ENCODE results near the gene PTCH1. TPM values are rescaled to one million over a fixed set of nuclear protein-coding genes. Genes with fewer than 3 reads are reported as not detected.

The PTCH1 gene
- total RNA-seq (2012; rRNA removed), result 3.5 and 3.9 TPM in 2 replicates

DNA sequence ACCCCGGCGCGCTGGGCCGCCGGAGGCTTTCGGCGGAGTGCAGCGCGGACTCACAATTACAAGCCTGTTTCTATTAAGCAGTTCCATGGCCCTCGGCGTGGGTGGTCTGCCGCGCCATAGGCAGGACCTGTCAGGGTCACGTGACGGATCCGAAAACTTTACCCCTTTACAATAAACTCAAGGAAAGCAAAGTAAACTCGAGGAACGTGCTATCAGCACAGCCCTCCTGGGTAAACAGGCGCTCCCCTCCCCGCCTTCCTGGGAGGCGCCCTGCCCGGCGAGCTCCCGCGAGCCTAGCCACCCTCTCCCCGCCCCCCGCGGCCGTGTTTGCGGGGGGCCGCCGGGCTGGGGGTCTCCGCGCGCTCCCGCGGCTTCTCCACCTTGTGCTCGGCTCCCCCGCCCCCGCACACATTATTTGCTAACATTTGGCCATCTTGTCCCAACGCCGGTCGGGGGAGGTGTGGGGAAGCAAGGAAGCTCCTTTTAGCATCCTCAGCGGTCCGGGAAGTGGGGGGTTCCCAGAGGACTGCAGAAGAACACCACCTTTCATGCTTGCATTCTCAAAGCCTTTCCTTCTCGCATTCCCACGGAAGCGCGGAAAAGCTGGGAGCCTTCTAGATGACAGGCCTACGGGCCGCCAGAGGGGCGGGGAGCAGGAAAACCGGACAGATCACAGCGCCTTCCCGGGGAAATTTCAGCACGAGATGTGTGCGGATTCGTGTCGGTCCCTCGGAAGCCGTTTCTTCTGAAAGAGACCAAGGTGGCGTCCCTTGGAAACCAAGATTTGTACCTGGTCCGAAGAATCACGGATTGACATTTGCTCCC lies at the start of gene PTCH1:
Gene PTCH1 (minus strand): TSS at position 238 of the 825 bp plus-strand sequence.
- H3K27me3 ChIP-seq (ENCODE audit: control insufficient read depth, insufficient read depth, low read length), result peaks cover 42% of the 10 kb centered on the region
- peak within 1 kb of the TSS; percentile 48 for H3K9ac ChIP-seq (ENCODE audit: low read depth, low read length)

DNA sequence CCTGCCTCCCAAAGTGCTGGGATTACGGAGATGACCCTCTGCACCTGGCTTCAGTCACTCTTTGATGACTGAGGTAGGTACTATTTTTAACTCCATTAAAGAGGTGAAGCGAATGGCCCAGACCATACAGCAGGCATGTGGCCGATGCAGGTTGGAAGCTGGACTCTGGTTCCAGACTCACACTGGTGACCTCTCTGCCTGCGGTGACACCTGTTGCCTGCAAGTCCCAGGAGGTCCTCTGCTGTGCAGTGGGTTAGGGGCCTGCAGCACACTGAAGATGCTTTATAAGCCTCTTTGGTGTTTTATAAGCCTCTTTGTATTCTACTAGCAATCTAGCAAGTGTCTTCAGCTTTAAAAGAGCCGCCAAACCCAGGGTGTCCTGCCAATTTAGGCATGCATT lies 49.2 kb upstream of the PTCH1 start:
- Histone ChIP-seq H3K4me2 (ENCODE audit: low read length) (no peak overlapping the region), H3K36me3 (ENCODE audit: insufficient read depth, low read length) (no peaks in the 10 kb centered on the region), H3K27me3 (ENCODE audit: control insufficient read depth, insufficient read depth, low read length) (peaks cover 28% of the 10 kb centered on the region), H3K4me3 (ENCODE audit: low read length) (no peak overlapping the region), H3K9me3 (replicated peaks; ENCODE audit: low read length) (no peaks in the 10 kb centered on the region), H3K4me1 (ENCODE audit: control insufficient read depth, insufficient read depth, low read length) (peaks cover 10% of the 10 kb centered on the region), H3K9ac (ENCODE audit: low read depth, low read length) (no peak overlapping the region)

More for the DNA sequence above, at the start of gene PTCH1:
- peak within 1 kb of the TSS; percentile 99 for H3K4me2 ChIP-seq (ENCODE audit: low read length)
- H3K4me1 ChIP-seq (ENCODE audit: control insufficient read depth, insufficient read depth, low read length), result peaks cover 13% of the 10 kb centered on the region
- H3K4me3 ChIP-seq (ENCODE audit: low read length), result peak within 1 kb of the TSS; percentile 83
- no peaks in the 10 kb centered on the region for H3K36me3 ChIP-seq (ENCODE audit: insufficient read depth, low read length)
- H3K9me3 ChIP-seq (replicated peaks; ENCODE audit: low read length), result peaks cover 3% of the 10 kb centered on the region

DNA sequence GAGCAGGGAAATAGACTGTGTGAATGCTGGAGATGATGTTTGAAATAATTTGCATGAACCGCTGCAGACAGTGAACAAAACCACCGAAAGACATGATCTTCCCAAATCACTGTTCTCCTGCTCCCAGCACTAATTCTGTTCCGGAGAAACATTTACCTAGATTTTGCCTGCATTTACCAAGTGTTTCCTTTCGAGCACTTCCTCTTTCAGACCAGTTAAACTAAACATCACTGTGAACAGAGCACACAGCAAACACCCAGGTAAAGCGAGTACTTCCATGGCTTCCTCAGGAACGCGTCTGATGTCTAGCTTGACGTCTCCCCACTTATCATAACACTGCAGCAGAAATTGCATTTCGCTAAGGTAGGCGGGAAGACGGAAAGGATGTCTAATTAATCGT lies 45.1 kb upstream of the PTCH1 start:
- H3K4me3 ChIP-seq (ENCODE audit: low read length), result no peak overlapping the region
- no peak overlapping the region for H3K4me2 ChIP-seq (ENCODE audit: low read length)
- no peak overlapping the region for H3K9ac ChIP-seq (ENCODE audit: low read depth, low read length)
- H3K9me3 ChIP-seq (replicated peaks; ENCODE audit: low read length), result no peaks in the 10 kb centered on the region
- no peaks in the 10 kb centered on the region for H3K36me3 ChIP-seq (ENCODE audit: insufficient read depth, low read length)
- no peaks in the 10 kb centered on the region for H3K4me1 ChIP-seq (ENCODE audit: control insufficient read depth, insufficient read depth, low read length)
- peaks cover 44% of the 10 kb centered on the region for H3K27me3 ChIP-seq (ENCODE audit: control insufficient read depth, insufficient read depth, low read length)

DNA sequence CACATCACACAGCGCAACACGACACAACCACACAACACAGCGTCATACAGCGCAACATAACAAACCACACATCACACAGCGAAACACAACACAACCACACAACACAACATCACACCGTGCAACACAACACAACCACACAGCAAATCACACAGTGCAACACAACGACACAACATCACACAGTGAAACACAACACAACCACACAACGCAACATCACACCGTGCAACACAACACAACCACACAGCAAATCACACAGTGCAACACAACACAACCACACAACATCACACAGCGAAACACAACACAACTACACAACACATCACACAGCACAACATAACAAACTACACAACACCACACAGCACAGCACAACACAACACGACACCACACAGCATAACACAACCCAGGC lies 40.4 kb upstream of the PTCH1 start:
- Histone ChIP-seq H3K4me1 (ENCODE audit: control insufficient read depth, insufficient read depth, low read length) (no peaks in the 10 kb centered on the region), H3K9ac (ENCODE audit: low read depth, low read length) (no peak overlapping the region), H3K4me2 (ENCODE audit: low read length) (no peak overlapping the region), H3K9me3 (replicated peaks; ENCODE audit: low read length) (no peaks in the 10 kb centered on the region), H3K36me3 (ENCODE audit: insufficient read depth, low read length) (no peaks in the 10 kb centered on the region), H3K27me3 (ENCODE audit: control insufficient read depth, insufficient read depth, low read length) (peaks cover 58% of the 10 kb centered on the region), H3K4me3 (ENCODE audit: low read length) (no peak overlapping the region)

DNA sequence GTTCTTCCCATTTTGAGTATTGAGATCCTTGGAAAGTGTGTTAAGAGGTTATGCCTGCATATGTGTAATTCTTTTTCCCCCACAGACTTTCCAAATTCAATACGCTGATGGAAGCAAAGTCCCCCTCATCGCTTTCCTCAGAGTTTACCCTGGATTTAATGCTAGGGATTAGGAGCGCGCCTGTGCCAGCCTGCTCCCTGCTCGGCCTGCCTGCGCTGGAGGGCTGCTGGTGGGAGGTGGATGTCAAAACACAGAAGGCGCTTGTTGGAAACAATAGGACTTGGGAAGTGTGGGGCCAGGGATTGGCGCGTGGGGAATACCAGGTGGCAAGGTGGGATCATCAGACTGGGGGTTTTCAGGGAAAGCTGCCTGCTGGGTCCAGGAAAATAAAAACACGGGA lies 39.8 kb upstream of the PTCH1 start:
- Histone ChIP-seq H3K36me3 (ENCODE audit: insufficient read depth, low read length) (no peaks in the 10 kb centered on the region), H3K27me3 (ENCODE audit: control insufficient read depth, insufficient read depth, low read length) (peaks cover 52% of the 10 kb centered on the region), H3K9ac (ENCODE audit: low read depth, low read length) (no peak overlapping the region), H3K4me2 (ENCODE audit: low read length) (no peak overlapping the region), H3K4me1 (ENCODE audit: control insufficient read depth, insufficient read depth, low read length) (no peaks in the 10 kb centered on the region), H3K9me3 (replicated peaks; ENCODE audit: low read length) (no peaks in the 10 kb centered on the region), H3K4me3 (ENCODE audit: low read length) (no peak overlapping the region)

DNA sequence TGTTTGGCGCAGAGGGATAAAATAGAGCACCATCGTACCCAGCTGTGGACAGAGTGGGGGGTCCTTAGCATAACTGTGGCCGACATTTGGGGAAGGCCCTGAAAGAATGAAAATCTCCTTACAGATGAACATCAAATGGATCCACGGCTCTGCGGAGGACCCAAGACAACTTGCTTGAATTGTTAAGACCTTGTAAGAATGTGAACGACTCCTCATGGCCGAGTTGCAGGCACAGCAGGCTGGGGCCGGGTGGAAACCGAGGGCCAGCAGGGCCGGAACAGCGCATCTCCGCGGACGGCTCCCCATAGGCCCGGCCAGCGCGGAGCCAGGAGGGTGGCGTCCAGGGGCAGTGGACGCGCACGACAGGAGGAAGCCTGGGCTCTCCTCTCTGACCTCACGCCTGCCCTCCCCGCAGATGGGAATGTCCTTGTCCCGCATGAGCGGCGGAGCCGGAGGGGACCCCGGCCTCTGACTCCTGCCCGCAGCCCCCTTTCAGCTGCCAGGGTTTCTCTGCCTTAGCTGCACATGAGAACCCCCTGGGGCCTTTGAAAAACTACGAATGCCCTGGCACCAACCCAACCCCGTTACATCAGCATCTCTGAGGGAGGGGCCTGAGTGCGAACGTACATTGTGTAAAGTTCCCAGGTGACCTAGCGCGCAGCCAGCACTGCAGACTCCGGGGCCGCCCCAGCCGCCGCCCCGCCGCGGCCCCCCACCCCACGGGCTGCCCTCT lies 36.2 kb upstream of the PTCH1 start:
- Histone ChIP-seq H3K27me3 (ENCODE audit: control insufficient read depth, insufficient read depth, low read length) (peaks cover 44% of the 10 kb centered on the region), H3K9ac (ENCODE audit: low read depth, low read length) (no peak overlapping the region), H3K4me3 (ENCODE audit: low read length) (no peak overlapping the region), H3K4me2 (ENCODE audit: low read length) (no peak overlapping the region), H3K9me3 (replicated peaks; ENCODE audit: low read length) (no peaks in the 10 kb centered on the region), H3K36me3 (ENCODE audit: insufficient read depth, low read length) (no peaks in the 10 kb centered on the region), H3K4me1 (ENCODE audit: control insufficient read depth, insufficient read depth, low read length) (no peaks in the 10 kb centered on the region)

DNA sequence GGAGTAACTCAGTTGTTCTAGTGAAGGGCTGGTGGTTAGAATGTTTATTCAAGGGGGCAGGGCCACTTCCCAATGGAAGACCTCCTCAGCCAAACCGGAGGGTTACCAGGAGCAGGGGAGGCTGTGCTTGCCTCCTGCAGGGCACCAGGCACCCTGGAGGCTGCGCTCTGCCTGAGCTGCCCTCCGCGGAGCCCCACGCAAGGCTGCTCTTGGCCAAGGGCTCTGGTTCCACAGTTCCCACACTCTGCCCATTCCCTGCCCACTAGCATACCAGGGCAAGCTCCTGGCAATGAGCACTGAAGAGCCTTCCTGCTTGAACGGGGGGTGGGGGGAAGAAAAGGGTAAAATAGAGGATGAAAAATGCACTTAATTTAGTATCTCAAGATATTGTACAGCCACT lies 35.5 kb upstream of the PTCH1 start:
- Histone ChIP-seq H3K4me2 (ENCODE audit: low read length) (no peak overlapping the region), H3K27me3 (ENCODE audit: control insufficient read depth, insufficient read depth, low read length) (peaks cover 46% of the 10 kb centered on the region), H3K9me3 (replicated peaks; ENCODE audit: low read length) (no peaks in the 10 kb centered on the region), H3K4me1 (ENCODE audit: control insufficient read depth, insufficient read depth, low read length) (no peaks in the 10 kb centered on the region), H3K9ac (ENCODE audit: low read depth, low read length) (no peak overlapping the region), H3K36me3 (ENCODE audit: insufficient read depth, low read length) (no peaks in the 10 kb centered on the region), H3K4me3 (ENCODE audit: low read length) (no peak overlapping the region)

DNA sequence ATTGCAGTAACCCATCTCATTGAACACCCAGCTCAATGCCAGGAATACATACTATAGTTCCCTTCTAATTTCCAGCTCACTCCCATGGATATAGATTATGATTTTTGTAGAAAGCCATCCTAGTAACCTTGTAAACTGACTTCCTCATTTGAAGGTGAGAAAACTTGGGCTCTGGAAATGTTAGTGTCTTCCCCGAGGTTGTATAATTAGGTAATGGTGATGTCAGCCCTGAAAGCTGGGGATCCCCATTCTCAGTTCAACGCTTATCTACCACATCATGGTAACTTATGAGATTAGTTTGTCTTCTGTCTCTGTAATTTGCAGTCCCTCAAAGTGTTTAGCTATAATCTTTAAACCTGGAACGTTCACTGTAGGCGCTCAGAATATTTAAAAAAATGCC lies 34.6 kb upstream of the PTCH1 start:
- no peaks in the 10 kb centered on the region for H3K36me3 ChIP-seq (ENCODE audit: insufficient read depth, low read length)
- no peak overlapping the region for H3K4me2 ChIP-seq (ENCODE audit: low read length)
- H3K9ac ChIP-seq (ENCODE audit: low read depth, low read length), result no peak overlapping the region
- H3K4me3 ChIP-seq (ENCODE audit: low read length), result no peak overlapping the region
- no peaks in the 10 kb centered on the region for H3K9me3 ChIP-seq (replicated peaks; ENCODE audit: low read length)
- H3K27me3 ChIP-seq (ENCODE audit: control insufficient read depth, insufficient read depth, low read length), result peaks cover 48% of the 10 kb centered on the region
- H3K4me1 ChIP-seq (ENCODE audit: control insufficient read depth, insufficient read depth, low read length), result no peaks in the 10 kb centered on the region

DNA sequence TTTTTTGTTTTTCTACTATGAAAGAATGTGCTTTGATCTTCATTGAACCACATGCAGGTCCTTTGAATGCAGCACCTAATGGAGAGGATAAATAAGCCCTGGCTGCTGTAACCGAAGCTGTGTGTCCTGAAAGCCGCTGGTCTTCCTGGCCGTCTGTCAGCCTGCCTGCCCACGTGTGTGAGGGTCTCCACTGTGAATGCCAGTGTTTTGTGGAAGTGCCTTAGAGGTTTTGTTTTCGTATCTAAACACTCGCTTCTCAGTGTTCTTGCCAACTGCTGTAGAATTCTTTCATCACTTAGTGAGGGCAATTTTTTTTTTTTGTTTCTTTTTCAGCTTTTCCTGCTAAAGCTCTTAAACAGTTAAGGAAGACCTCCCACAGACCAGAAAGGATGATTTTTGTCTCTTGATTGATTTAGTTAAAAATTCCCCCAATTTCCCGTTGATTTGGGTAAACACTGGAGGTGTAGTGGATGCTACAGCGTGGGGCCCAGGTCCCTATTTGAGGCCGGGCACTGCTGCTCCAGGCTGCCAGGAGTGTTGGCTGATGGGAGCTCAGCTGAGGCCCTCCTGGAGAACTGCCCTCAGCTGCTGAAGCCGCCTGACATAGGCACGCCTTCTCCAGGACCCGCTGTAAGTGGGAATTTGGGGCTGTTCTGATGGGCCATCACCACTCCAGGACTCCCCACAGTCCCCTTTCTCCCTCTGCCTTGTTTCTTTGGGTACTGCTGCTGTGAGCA lies 29.2 kb upstream of the PTCH1 start:
- H3K9ac ChIP-seq (ENCODE audit: low read depth, low read length), result no peak overlapping the region
- H3K4me1 ChIP-seq (ENCODE audit: control insufficient read depth, insufficient read depth, low read length), result no peaks in the 10 kb centered on the region
- H3K36me3 ChIP-seq (ENCODE audit: insufficient read depth, low read length), result no peaks in the 10 kb centered on the region
- no peak overlapping the region for H3K4me2 ChIP-seq (ENCODE audit: low read length)
- H3K27me3 ChIP-seq (ENCODE audit: control insufficient read depth, insufficient read depth, low read length), result peaks cover 26% of the 10 kb centered on the region
- no peak overlapping the region for H3K4me3 ChIP-seq (ENCODE audit: low read length)
- no peaks in the 10 kb centered on the region for H3K9me3 ChIP-seq (replicated peaks; ENCODE audit: low read length)

DNA sequence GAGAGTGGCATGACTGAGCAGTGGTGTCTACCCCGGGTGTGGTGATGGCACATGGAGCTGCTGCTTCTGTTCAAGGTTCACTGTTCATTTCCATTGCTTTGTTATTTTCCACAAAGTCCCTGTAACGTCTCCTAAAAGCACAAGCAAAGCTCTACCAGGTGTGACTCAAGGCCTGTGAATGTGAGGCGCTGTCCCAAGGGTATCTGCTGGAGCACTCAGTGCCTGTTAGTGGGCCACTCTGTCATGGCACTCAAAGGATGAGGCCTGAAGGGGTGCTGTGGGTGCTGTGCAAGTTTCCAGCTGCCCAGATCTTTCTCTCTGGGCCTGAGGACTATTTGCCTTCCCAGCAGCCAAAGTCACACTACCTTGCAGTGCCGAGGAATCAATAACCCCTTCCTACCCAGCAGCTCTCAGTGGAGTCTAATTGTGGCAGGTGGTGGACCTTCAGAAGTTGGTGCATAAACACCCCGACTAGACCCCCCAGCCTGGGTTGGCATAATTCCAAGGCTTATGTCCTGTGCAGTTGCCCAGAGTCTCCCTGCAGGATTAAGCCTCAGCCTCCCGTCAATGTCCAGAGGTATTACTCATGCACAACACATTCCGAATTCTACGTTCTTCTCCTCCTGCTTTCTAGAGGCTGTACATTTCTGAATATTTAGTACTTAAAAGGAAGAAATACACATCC lies 17.4 kb upstream of the PTCH1 start:
- no peak overlapping the region for H3K9ac ChIP-seq (ENCODE audit: low read depth, low read length)
- no peak overlapping the region for H3K4me2 ChIP-seq (ENCODE audit: low read length)
- H3K36me3 ChIP-seq (ENCODE audit: insufficient read depth, low read length), result no peaks in the 10 kb centered on the region
- no peak overlapping the region for H3K4me3 ChIP-seq (ENCODE audit: low read length)
- no peaks in the 10 kb centered on the region for H3K4me1 ChIP-seq (ENCODE audit: control insufficient read depth, insufficient read depth, low read length)
- H3K27me3 ChIP-seq (ENCODE audit: control insufficient read depth, insufficient read depth, low read length), result peaks cover 18% of the 10 kb centered on the region
- H3K9me3 ChIP-seq (replicated peaks; ENCODE audit: low read length), result no peaks in the 10 kb centered on the region

DNA sequence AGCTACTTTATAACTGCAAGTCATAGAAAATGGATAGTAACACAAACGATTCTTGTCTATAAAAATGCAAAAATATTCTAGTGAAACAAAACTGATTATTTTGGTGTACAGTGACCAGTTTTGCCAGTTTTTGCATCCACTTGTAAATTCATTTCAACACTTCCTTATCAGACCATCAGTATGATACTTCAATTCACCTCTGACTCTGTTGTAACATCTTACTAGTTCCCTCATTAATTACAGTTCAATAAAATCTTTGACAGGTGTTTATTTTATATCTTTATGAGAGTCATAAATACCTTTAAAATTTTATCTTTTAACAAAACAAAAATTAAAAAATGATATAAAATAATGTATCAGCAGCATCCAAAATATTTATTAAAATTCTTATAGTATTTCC lies 13.1 kb upstream of the PTCH1 start:
- H3K27me3 ChIP-seq (ENCODE audit: control insufficient read depth, insufficient read depth, low read length), result peaks cover 29% of the 10 kb centered on the region
- no peak overlapping the region for H3K4me2 ChIP-seq (ENCODE audit: low read length)

More for the DNA sequence above, 13.1 kb upstream of the PTCH1 start:
- no peak overlapping the region for H3K9ac ChIP-seq (ENCODE audit: low read depth, low read length)
- no peaks in the 10 kb centered on the region for H3K36me3 ChIP-seq (ENCODE audit: insufficient read depth, low read length)
- no peaks in the 10 kb centered on the region for H3K9me3 ChIP-seq (replicated peaks; ENCODE audit: low read length)
- no peaks in the 10 kb centered on the region for H3K4me1 ChIP-seq (ENCODE audit: control insufficient read depth, insufficient read depth, low read length)
- no peak overlapping the region for H3K4me3 ChIP-seq (ENCODE audit: low read length)
